Cardiac fibroblast (primary cell): Measurements from ENCODE around the gene COL8A1.

ENCODE experiments used
- DNase-seq, 2 donors: peaks; one replicate each; pipeline versions ENCODE4 v3.0.0 to v3.0.0-alpha.2; 2010; ENCODE audit warnings: low read depth in 2 of 2
- H3K4me3 ChIP-seq, 2 donors: replicated peaks in 1 of 2; 1 replicate in 1 of 2; 2 replicates in 1 of 2; pipeline ENCODE4 v1.5.1; 2011; ENCODE audit warnings: low read depth in 2 of 2, low read length in 2 of 2, mild to moderate bottlenecking in 2 of 2, moderate library complexity in 1 of 2
- CTCF ChIP-seq: IDR thresholded peaks from one replicate; pipeline ENCODE4 v1.5.1; 2011; ENCODE audit warnings: low read depth, mild to moderate bottlenecking, low read length, inconsistent platforms

COL8A1 gene

GRCh38 chr3:99845999-99846398 is 207.6 kb downstream of the COL8A1 start:
- no peak overlapping the region for H3K4me3 ChIP-seq
- DNase-seq, result no peak
- TF ChIP-seq CTCF, result no peak

- peak; percentile 79 to 91 for DNase-seq
- no peak for TF ChIP-seq CTCF
- H3K4me3 ChIP-seq, result no peak overlapping the region
Observed at GRCh38 chr3:99846477-99847160, 208.2 kb downstream of the COL8A1 start.

- no peak for DNase-seq
- no peak for TF ChIP-seq CTCF
- H3K4me3 ChIP-seq, result no peak overlapping the region
Observed at GRCh38 chr3:99848433-99848832, 210.0 kb downstream of the COL8A1 start.
